Measurements from ENCODE around the gene TTC39C. TPM values are rescaled to one million over a fixed set of nuclear protein-coding genes. Genes with fewer than 3 reads are reported as not detected.

Gene TTC39C
- total RNA-seq, result 1 to 10 TPM; 8.5 to 8.7 TPM
- long read RNA-seq, partial matches to known transcripts, result 0 of 4 reads
- long read RNA-seq, other reads (novel, unspliced or antisense), result 1 of 4 reads

GRCh38 chr18:24014062-24014985 lies at the start of gene TTC39C:
TTC39C (plus strand) TSS chr18:24014754; CDS start chr18:24014872, 118 bp downstream.
- DNase-seq (peak; percentile 65 to 75), ATAC-seq (peak; percentile 75)
- intact Hi-C loops (cut with DNase I, micrococcal nuclease), result no loop called here

GRCh38 chr18:23966909-23967308 lies 47.6 kb upstream of the TTC39C start:
- DNase-seq (no peak), ATAC-seq (no peak)
- intact Hi-C loops (cut with DNase I, micrococcal nuclease), result no loop called here

GRCh38 chr18:23967321-23968089 lies 47.0 kb upstream of the TTC39C start:
- intact Hi-C loops (cut with DNase I, micrococcal nuclease), result no loop called here
- no peak for DNase-seq
- ATAC-seq, result peak; percentile 28

- ATAC-seq, result no peak
- no peak for DNase-seq
- intact Hi-C loops (cut with DNase I, micrococcal nuclease), result no loop called here
Observed at GRCh38 chr18:23968638-23969604, 45.6 kb upstream of the TTC39C start.

- DNase-seq, result no peak
- intact Hi-C loops (cut with DNase I, micrococcal nuclease), result no loop called here
- ATAC-seq, result no peak
Observed at GRCh38 chr18:23969664-23970063, 44.9 kb upstream of the TTC39C start.

- DNase-seq (no peak), ATAC-seq (no peak)
- intact Hi-C loops (cut with DNase I, micrococcal nuclease), result no loop called here
Observed at GRCh38 chr18:23970161-23971096, 44.1 kb upstream of the TTC39C start.

- ATAC-seq (no peak), DNase-seq (no peak)
- intact Hi-C loops (cut with DNase I, micrococcal nuclease), result no loop called here
Observed at GRCh38 chr18:23971097-23971440, 43.5 kb upstream of the TTC39C start.

GRCh38 chr18:23971666-23972230 lies 42.8 kb upstream of the TTC39C start:
- intact Hi-C loops (cut with DNase I, micrococcal nuclease), result no loop called here
- ATAC-seq, result no peak
- no peak for DNase-seq

- DNase-seq, result no peak
- intact Hi-C loops (cut with DNase I, micrococcal nuclease), result no loop called here
- no peak for ATAC-seq
Observed at GRCh38 chr18:23972453-23972852, 42.1 kb upstream of the TTC39C start.

- no peak for ATAC-seq
- DNase-seq, result no peak
Observed at GRCh38 chr18:23977103-23977502, 37.5 kb upstream of the TTC39C start.

GRCh38 chr18:23977719-23978483 lies 36.7 kb upstream of the TTC39C start:
- ATAC-seq (no peak), DNase-seq (no peak)
- intact Hi-C loops (cut with DNase I, micrococcal nuclease), result no loop called here

More at GRCh38 chr18:23977103-23977502, 37.5 kb upstream of the TTC39C start:
- intact Hi-C loops (cut with DNase I, micrococcal nuclease), result no loop called here

- no peak for ATAC-seq
- intact Hi-C loops (cut with DNase I, micrococcal nuclease), result no loop called here
- no peak for DNase-seq
Observed at GRCh38 chr18:23981369-23981980, 33.1 kb upstream of the TTC39C start.

- DNase-seq (peak in 1 of 2 donors; percentile 39), ATAC-seq (peak; percentile 73)
- intact Hi-C loops (cut with DNase I, micrococcal nuclease), result no loop called here
Observed at GRCh38 chr18:23982155-23983079, 32.1 kb upstream of the TTC39C start.

- intact Hi-C loops (cut with DNase I, micrococcal nuclease), result no loop called here
- no peak for DNase-seq
- ATAC-seq, result no peak
Observed at GRCh38 chr18:23983112-23983511, 31.4 kb upstream of the TTC39C start.
